Fibroblast of skin of left quadriceps (primary cell): Measurements from ENCODE around the gene CDK14.
A peak's percentile ranks its signal among the peaks of the same experiment; 100 is the strongest.

Source experiments
- DNase-seq, 2 experiments: peaks; one replicate each; pipeline ENCODE4 v3.0.0-alpha.2; 2013; ENCODE audit warnings: low read depth in 2 of 2

Gene CDK14

GRCh38 chr7:90595801-90596670 is at the start of gene CDK14:
Gene CDK14 (plus strand): TSS chr7:90596321. CDS start chr7:90596628, 307 bp downstream.
- no peak for DNase-seq

DNA sequence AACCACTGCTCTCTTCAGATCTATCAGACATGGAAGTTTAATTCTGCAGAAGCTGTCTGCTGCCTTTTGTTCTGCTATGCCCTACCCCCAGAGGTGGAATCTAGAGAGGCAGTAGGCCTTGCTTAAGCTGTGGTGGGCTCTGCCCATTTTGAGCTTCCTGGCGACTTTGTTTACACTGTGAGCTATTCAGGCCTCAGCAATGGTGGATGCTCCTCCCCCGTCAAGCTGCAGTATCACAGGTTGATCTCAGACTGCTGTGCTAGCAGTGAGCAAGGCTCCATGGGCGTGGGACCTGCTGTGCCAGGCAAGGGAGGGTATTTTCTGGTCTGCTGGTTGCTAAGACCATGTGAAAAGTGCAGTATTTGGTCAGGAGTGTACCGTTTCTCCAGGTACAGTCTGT is 45.1 kb upstream of the CDK14 start:
- DNase-seq: no peak

DNA sequence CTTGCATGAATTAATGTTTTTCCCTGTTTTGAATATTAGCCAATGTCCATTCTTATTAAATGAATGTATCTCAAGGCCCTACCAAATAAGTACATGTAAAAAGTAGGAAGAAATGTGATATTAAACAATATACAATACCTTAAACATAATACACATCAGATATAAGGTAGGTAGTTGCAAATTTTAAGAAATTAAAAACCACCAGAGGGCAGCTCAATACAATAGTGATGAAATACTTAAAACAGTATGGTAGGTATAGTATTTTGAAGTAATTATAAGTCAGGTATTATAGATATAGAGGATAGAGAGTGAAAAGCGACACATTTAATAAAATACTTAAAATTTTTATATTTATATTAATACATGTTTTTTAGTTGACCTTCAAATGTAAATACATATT is 43.6 kb upstream of the CDK14 start:
- no peak for DNase-seq

DNA sequence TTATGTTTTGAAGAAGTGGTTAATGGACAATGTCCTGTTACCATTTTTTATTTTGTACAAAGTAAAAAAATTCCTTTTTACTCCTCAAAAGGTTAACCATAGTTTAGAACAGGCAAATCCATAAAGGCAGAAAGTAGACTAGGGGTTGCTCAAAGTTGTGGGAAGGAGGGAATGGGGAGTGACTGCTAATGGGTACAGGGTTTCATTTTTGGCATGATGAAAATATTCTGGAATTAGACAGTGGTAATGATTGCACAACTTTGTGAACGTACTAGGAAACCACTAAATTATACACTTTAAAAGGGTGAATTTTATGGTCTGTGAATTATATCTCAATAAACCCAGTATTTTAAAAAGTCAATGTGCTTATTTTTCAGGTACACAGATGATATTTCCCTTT is 35.4 kb upstream of the CDK14 start:
- peak; percentile 46 to 50 for DNase-seq

DNA sequence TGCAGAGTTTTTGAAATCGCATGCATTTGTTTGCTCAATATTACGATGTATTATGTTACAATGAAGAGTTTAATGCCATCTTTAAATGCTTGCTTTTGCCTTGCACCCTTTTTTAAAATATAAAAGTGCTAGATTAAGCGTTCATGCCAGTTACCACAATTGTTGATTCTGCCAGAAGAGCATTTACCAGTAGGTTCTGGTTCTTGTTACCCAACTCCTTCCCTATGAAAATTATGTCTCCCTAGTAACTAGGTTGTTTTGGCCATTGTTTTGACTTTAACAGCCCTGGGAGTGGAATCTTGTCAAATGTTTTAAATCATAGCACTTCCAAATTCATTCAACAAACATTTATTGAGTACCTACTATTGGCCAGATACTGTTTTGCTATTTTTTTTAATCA is 32.8 kb upstream of the CDK14 start:
- DNase-seq: no peak

- DNase-seq: no peak
These were observed 31.7 kb upstream of the CDK14 start for GRCh38 chr7:90564455-90564854.

DNA sequence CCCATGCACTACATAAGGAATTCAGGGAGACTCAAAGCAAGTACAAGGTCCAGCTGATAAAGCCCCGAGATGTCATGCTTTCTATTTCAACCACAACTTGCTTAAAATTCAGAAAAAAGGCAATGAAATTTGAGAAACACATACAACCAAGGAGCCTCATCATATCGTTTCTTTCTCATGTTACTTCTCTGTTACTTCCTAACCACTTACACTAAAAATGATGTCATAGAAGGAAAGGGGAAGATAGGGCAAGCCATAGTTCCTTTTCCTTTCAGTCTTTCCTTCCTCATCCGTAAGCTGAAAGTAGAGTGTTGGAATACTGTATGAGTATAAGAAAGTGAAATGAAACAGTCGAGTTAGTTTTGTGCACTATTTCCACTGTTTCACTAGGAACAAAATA is 27.9 kb upstream of the CDK14 start:
- no peak for DNase-seq

- DNase-seq: no peak
These were observed 26.8 kb upstream of the CDK14 start for GRCh38 chr7:90569368-90569767.

DNA sequence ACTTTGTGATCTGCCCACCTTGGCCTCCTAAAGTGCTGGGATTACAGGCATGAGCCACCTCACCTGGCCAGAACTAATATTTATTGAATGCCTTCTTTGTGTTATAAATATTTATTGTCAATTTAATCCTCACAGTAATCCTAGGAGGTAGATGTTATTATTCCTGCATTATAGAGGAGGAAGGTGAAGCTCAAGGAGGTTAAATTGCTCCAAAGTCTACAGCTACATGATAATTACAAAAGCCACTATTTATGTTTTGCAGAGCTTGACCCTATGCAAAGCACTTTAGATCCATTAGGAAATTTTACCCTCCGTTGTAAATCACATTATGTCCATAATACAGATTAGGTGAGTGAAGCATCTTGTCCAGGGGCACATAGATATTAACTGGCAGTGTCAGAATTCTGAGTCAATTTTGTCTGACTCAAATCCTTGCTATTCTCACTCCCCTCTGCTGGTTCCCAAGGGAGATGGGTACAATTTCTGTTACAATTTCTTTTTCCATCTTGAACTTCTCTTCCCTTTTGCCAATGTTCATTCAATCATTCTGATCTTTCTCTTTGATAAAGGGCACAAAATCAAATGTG is 25.7 kb upstream of the CDK14 start:
- DNase-seq: no peak

DNA sequence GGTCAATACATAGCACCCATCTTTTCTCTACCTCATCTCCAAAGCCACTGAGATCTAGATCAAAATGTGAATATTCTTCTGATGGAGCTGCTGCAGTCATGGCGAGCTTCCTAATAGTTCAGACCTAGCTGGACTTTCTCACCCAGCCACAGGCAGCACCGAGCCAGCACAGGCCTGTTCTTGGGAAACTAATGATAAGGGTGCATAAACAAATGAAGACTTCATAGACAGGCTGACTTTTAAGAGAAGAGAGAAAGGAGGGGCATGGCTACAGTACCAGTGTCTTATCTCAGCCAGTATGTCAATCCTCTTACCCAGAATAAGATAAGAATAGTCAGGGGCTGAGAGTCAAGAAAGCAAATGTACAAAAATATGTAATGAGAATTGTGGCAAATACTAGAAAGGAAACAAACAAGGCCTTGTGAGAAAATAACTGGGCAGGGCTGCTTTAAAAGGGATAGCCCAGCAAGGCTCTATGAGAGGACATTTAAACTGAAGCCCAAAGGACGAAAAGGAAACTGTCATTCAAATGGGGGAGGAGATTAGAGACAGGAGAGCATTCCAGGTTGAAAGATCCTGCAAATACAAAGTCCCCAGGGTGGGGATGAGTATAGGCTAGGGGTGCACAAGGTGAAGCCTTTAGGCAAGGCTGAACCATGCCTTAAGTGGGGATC is 21.8 kb upstream of the CDK14 start:
- no peak for DNase-seq

- DNase-seq: no peak
These were observed 21.3 kb upstream of the CDK14 start for GRCh38 chr7:90574820-90575187.

GRCh38 chr7:90579181-90579688 is 16.9 kb upstream of the CDK14 start:
- DNase-seq: peak; percentile 62 to 67

GRCh38 chr7:90580051-90580450 is 16.1 kb upstream of the CDK14 start:
- DNase-seq: no peak

DNA sequence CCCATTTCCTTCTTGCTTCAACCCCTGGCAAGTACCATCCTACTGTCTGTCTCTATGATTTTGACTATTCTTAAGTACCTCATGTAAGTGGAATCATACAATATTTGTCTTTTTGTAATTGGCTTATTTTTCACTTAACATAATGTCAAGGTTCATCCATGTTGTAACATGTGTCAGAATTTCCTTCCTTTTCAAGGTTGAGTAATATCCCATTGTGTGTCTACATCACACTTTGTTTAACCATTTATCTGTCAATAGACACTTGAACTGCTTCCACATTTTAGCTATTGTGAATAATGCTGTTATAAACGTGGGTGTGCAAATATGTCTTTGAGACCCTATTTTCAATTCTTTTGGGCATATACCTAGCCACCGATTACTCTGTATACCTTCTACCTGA is 14.0 kb upstream of the CDK14 start:
- no peak for DNase-seq

DNA sequence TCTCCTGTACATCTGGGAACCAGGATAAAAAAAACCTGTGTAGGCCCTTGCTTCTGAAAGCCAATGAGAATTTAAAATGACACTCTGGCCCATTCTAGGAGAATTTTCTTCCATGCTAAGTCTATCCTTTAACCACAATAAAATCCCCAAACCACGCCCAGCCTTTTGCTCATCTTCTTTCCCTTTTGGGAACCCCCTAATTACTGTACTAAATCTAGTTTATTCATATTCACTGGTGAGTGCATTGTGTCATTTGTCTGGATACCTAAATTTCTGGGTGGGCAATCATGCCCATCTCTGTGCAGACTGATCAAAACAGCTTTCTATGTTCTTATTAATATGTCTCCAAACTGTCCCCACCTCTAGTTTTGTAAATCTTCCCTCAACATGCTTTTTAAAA is 11.7 kb upstream of the CDK14 start:
- no peak for DNase-seq

DNA sequence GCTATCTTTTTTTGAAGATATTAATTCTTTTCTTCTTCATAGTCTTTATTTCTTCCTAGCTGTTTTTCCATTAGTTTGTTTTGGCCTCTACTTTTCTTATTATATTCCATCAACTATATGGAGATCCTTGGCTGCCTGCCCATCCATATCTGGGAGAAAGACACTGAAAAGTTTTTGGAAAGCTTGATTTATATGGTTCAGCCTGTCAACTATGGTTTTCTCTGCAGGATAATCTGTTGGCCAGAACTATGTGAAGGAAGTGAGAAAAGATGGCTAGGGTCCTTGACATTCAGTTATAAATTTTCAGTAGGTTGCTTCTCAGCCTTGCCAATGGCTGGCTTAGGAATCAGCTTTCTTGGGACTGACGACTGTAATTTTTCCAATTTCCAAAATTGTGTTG is 10.0 kb upstream of the CDK14 start:
- no peak for DNase-seq

- DNase-seq: no peak
These were observed 8.4 kb upstream of the CDK14 start for GRCh38 chr7:90587766-90588165.

GRCh38 chr7:90592033-90592432 is 4.1 kb upstream of the CDK14 start:
- DNase-seq: no peak

DNA sequence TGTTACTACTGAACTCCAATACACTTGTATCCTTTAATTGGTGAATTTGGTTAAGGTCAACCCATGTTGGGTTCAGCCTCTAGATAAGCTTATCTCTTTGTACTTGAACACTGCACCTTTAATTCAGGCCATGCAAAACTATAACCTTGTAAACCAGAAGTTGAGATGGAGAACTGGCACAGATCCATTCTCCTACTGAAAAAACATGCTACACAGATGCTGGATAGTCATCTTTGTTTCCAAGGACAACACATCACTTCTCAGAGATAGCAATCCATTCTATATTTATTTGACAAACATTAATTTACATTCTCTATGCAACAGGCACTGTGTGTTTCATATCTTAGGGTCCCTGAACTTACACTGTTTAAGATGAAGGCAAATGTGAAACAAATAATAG is 2.9 kb upstream of the CDK14 start:
- no peak for DNase-seq

DNA sequence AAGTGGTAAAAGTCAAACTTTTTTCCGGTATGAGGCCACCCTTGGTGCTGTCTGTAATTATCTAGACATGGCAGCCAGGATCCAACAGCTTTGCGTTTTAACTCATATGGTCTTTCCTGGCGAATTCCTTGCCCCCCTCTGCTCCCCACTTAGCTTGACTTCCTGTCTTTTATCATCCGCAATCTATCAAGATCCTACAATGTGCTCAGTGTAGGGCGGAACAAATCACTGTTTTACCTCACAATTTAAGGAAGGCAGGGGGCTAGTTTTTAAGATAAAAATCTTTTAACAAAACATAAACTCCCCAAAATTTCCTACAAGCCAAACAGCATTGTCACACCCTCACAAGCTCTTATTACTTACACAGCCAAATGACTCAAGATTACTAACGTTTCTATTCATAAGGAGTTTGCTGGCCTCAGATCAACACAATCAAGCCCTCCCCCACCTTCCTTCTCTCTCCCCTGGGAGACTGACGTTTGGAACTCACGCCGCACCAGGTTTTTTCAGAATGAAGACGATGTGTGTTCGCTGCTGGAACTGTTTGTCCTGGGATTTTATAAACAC is 1.3 kb upstream of the CDK14 start:
- DNase-seq: peak; percentile 62 to 65

GRCh38 chr7:90595342-90595800 is 750 bp upstream of the CDK14 start:
- DNase-seq: no peak
